Epithelial cell of proximal tubule (primary cell): Measurements from ENCODE around the gene MRPS27. TPM values are rescaled to one million over a fixed set of nuclear protein-coding genes. Genes with fewer than 3 reads are reported as not detected.

Experiments used
- DNase-seq: peaks from one replicate; pipeline ENCODE4 v3.0.0-alpha.2; 2011; ENCODE audit warnings: low read depth
- H3K4me3 ChIP-seq: 2 replicates; pipeline ENCODE4 v1.5.1; 2011; ENCODE audit warnings: low read depth, mild to moderate bottlenecking, low read length
- total RNA-seq: library from RNA; depleted of rRNA; stranded (reverse); fragments of >200 nt; gene quantifications from 2 replicates; pipeline ENCODE4 v1.2.3, GENCODE V29; 2015
- TF ChIP-seq, protein P1 (sequence below): conservative IDR thresholded peaks from 2 replicates; pipeline ENCODE4 v1.5.1; 2012; ENCODE audit warnings: low read depth, mild to moderate bottlenecking, low read length

Gene MRPS27
- total RNA-seq, 1 donor from 2014 or later = 54.4 TPM

DNA sequence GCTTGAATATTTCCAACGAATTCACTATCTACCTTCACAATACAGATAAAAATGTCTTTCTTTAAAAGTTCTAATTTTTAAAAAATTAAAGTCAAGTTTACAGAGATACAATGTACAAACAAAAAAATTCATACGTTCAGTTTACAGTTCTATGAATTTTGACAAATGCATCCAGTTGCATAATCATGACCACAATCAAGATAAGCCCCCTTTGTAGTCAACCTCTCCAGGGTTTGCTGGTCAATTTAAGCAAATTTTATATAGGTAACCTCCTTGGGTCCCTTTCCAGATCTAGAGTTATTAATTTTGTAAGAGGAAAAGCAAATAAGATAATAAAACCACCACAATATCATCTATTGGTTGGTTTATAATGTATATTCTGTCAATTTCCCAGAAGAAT is 76.3 kb downstream of the MRPS27 start:
- DNase-seq = no peak
- TF ChIP-seq, protein P1, sequence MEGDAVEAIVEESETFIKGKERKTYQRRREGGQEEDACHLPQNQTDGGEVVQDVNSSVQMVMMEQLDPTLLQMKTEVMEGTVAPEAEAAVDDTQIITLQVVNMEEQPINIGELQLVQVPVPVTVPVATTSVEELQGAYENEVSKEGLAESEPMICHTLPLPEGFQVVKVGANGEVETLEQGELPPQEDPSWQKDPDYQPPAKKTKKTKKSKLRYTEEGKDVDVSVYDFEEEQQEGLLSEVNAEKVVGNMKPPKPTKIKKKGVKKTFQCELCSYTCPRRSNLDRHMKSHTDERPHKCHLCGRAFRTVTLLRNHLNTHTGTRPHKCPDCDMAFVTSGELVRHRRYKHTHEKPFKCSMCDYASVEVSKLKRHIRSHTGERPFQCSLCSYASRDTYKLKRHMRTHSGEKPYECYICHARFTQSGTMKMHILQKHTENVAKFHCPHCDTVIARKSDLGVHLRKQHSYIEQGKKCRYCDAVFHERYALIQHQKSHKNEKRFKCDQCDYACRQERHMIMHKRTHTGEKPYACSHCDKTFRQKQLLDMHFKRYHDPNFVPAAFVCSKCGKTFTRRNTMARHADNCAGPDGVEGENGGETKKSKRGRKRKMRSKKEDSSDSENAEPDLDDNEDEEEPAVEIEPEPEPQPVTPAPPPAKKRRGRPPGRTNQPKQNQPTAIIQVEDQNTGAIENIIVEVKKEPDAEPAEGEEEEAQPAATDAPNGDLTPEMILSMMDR = no peak
- H3K4me3 ChIP-seq = no peak overlapping the region

DNA sequence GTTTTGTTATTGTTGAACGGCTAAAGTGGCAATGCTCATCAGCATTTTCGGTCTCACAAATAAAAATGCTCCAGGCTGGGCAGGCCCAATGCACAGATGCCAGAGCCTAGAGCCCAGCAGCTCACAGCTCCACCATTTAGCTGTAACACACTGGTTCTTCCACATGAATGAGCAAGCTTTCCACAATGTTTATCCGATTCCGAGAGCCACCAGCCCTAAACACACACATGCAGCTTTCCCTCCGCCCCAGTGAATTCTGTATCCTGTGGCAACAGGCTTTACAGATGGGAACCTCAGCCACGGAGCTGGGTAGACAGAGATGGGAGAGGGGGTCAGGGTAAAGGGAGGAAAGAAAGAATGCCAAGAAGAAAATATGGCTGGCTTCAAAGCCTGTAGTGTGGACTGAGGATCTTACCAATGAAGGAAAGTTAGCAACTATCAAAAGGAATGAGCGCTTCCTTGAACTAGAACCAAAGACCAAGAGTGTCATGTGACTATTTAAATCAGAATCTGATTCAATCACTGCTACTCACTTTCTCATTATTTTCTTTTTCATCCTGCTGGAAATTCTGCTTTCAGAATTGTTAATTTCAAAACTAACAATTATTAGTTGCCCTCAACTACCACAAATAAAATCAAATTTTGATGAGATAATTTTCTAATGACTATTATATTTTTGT is 77.1 kb downstream of the MRPS27 start:
- TF ChIP-seq, protein P1 = no peak
- DNase-seq = no peak
- H3K4me3 ChIP-seq = no peak overlapping the region

DNA sequence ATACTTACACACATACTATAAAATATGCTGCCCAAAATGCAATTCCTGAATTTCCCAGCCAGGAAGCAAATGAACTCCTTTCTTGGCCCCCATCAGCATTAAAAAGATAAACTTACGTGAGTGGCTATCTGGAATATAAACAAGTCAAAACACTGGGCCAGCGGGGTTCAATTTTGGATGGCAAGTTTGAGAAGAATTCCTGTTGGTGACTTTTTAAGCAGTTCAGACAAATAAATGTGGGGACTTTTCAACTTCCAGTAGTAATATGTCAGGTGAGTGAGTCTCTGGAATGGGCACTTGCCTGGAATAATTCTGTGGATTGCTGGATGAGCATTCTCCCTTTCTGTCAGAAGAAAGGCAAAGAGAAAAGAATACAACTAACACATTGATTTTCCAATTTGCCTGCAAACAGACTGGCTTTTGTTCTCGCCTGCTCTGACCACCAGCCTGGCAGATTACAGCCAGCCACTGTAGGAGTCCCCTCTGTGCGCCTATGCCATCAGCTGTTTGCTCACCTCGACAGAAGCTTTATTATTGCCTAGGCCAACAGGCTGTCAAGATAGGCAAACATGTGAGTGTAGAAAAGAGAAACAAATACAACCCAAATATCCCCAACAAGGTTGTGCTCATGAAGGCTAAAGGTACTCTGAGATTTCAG is 78.6 kb downstream of the MRPS27 start:
- no peak for DNase-seq
- H3K4me3 ChIP-seq = no peak overlapping the region
- TF ChIP-seq, protein P1 = no peak

DNA sequence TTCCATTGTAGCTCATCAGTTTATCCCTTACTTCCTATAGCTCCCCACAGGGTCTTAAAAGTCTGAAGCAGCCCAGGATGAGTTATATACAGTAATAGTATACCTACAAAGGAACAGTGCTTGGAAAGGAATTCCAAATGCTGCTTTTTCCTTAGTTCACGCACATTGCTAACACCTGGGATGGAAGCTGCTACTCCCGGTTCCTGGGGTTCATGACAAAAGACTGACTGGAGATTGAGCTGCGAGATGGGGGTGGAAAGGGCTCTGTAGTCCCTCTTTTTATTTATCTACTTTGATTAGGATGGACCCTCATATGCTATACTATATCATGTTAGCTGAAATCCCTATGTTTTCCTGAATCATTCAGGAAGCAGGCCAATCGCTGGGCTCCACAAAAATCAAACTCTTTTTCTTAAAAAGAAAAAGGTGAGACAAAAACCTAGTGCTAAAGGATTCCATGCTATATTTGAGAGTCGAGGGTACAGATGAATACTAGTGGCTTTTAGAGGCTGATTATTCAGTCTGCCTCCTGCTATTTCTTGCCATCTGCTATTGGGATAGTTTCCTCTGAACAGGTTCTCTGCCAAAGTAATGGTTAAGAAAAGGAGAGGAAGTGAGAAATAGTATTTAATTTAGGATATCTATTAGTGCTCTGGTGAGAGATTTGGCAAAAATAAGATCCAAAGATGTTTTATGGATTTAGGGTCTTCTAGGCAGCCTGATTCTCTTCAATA is 81.2 kb downstream of the MRPS27 start:
- no peak overlapping the region for H3K4me3 ChIP-seq
- no peak for DNase-seq
- TF ChIP-seq, protein P1 = no peak

DNA sequence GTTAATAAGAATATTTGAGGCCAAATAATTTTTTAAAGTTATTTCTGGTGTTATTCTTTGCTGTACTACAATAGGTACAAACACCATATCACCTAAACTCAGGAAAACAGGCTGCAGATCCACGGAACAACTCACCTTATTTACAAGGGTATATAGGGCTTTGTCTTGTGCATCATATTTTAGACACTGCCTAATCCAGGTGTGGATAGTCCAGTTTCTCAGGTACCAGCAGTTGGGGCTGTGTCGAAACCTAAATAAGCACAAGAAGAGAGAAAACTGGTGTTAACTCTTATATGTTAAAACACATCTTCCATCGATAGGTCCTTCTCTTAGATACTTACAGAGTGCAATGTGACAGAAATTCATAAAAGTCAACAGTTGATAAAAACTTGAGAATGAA is 82.2 kb downstream of the MRPS27 start:
- DNase-seq = no peak
- TF ChIP-seq, protein P1 = no peak
- H3K4me3 ChIP-seq = no peak overlapping the region

DNA sequence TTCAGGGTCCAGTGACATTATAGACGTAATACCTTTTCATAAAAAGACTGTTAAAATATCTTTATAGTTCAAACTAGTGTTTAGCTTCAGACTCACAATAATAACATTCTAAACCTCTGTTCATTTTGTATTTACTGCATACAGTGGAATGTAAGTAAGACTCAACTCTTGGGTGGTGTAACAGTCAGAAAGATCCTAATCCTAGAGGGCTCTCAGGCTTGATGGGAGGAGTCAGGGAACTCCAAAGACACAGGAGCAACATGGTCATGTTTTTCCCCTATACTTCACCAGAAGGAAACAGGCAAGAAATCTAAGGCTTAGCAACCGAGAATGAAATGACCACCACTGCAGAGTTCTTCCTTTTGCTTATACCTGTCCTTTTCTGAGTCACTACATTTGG is 82.6 kb downstream of the MRPS27 start:
- no peak for DNase-seq
- TF ChIP-seq, protein P1 = no peak
- no peak overlapping the region for H3K4me3 ChIP-seq
